NOMO-1 (cell line): Measurements from ENCODE around the gene PLOD1.
"Not testable (repeated sequence)": the region's sequence is repeated elsewhere in the genome, so short reads cannot be mapped to it uniquely, and the experiment has no call there.

ENCODE experiments used
- DNase-seq, 2 experiments: peaks; one replicate each; lab custom pipeline; 2025; ENCODE audit not compliant: unreplicated experiment in 2 of 2; lab: John Stamatoyannopoulos, UW

PLOD1 gene

GRCh38 chr1:11912000-11912399 is 22.5 kb upstream of the PLOD1 start:
- no peak for DNase-seq

DNA sequence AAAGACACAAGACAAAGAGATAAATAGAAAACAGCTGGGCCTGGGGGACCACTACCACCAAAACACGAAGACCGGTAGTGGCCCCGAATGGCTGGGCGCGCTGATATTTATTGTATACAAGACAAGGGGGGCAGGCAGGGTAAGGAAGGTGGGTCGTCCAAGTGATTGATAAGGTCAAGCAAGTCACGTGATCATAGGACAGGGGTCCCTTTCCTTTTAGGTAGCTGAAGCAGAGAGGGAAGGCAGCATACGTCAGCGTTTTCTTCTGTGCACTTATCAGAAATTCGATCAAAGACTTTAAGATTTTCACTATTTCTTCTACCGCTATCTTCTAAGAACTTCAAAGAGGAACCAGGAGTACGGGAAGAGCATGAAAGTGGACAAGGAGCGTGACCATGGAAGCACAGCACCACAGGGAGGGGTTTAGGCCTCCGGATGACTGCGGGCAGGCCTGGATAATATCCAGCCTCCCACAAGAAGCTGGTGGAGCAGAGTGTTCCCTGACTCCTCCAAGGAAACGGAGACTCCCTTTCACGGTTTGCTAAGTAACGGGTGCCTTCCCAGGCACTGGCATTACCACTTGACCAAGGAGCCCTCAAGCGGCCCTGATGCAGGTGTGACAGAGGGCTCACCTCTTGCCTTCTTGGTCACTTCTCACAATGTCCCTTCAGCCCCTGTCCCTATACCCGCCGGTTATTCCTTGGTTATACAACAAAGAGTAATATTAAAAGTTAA is 21.9 kb upstream of the PLOD1 start:
- not testable (repeated sequence) for DNase-seq

- no peak for DNase-seq
Measured at GRCh38 chr1:11913291-11913690, 21.2 kb upstream of the PLOD1 start.

- no peak for DNase-seq
Measured at GRCh38 chr1:11914024-11914423, 20.5 kb upstream of the PLOD1 start.

DNA sequence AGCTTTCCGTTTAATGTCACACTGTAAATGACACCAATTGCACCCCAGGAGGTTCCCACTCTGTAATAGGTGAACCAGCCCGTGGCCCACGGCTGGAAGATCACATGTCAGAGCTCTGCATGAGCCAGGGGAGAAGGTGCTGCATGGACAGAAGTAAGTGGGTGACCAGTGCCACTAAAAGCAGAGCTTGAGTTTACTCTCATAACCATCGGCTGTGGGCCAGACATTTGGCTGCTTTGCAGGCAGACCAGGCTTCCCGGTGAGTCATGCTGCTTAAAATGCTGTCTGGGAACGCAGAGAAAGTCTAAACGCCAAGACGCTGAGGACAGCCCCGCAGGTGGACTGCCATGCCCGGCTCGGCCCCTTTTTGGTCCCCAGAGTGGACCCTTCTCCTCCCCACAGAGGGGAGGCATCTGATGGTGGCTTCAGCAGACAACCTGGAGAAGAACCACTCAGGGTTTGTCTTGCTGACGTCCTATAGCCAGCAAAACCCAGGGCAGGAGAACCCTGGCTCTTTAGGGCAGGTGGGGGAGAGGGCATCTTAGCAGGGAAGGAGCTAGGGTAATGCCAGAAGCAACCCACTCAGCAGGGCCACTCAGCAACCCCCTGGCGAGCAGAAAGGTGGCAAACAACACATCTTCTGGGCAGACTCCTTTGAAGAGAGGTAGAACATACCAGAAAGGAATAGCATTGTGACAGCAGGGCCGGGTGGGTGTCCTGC is 15.6 kb upstream of the PLOD1 start:
- DNase-seq: no peak

GRCh38 chr1:11919621-11920020 is 14.9 kb upstream of the PLOD1 start:
- DNase-seq: no peak

DNA sequence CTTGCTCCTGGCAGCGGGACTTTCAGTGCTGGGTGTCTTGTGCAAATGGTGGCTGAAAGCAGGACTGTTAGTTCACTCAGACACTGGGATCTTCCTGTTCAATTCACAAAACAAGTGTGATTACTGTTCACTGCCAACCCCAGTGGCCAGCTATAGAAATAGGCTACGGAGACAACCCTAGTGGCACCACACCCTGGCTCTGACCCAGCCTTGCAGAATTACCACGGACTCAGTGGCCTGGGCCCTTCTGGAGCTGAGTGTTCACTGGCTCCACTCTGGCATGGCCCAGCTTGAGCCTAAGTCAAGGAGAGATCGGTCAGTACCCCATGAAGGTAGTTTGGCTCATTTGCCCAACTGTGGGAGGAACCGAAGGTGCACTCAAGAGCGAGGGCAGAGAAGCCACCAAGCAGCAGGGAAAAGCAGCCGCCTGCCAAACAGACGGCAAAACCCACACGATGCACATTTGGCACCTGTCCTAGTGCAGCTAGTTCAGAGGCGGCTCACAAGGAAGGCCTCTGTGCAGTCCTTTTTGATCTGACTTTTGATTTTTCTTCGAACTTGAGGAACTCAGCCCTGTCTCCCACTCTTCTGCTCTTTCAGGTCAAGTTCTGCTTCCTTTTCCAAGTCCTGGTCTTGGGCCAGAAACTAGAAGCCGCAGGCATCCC is 14.1 kb upstream of the PLOD1 start:
- no peak for DNase-seq

- no peak for DNase-seq
Measured at GRCh38 chr1:11921022-11921421, 13.5 kb upstream of the PLOD1 start.

DNA sequence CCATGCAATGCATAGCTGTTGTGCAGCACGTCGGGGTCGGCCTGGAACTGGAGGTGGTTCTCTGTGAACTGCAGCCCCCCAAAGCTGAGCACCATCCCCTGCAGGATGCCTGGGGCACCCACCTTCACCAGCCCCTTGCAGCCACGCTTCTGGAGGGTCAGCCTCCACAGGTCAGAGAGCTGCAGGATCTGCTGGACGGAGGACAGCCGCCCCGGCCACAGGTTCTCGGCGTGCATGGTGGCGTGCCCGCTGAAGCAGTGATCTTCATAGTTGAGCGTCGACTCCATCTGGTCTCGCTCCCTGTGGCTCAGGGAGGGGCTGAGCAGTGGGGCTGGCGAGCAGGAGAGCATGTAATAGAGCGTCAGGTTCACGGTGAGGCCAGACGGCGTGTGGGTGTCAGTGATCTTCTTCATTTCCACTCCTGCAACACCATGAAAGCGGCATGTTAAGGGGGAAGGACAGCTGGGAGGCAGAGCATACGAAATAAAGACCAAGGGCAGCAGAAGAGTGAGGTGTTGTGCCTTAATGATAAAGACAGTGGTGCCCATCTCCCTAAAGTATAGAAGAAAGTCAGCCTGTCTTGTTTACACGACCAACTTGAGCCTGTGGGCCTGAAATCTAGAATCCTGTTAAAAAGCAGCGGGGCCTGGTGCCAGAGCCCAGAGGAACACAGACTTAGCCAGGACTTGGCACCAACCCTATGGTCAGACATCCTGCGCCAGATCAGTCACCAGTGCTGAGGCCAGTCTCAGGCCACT is 11.3 kb upstream of the PLOD1 start:
- DNase-seq: no peak

DNA sequence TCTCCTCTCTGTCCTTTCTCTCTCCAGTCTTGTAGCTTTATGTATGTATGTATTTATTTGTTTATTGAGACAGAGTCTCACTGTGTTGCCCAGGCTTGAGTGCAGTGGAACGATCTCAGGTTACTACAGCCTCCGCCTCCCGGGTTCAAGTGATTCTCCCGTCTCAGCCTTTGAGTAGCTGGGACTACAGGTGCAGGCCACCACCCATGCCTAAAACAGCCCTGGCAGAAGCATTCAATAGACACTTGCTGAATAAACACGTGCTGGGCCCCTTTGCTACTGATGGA is 10.7 kb upstream of the PLOD1 start:
- no peak for DNase-seq

- DNase-seq: no peak
Measured at GRCh38 chr1:11924334-11925195, 10.0 kb upstream of the PLOD1 start.

GRCh38 chr1:11925196-11925937 is 9.2 kb upstream of the PLOD1 start:
- DNase-seq: not testable (repeated sequence)

GRCh38 chr1:11925938-11926292 is 8.6 kb upstream of the PLOD1 start:
- DNase-seq: no peak

- no peak for DNase-seq
Measured at GRCh38 chr1:11927866-11928592, 6.5 kb upstream of the PLOD1 start.

DNA sequence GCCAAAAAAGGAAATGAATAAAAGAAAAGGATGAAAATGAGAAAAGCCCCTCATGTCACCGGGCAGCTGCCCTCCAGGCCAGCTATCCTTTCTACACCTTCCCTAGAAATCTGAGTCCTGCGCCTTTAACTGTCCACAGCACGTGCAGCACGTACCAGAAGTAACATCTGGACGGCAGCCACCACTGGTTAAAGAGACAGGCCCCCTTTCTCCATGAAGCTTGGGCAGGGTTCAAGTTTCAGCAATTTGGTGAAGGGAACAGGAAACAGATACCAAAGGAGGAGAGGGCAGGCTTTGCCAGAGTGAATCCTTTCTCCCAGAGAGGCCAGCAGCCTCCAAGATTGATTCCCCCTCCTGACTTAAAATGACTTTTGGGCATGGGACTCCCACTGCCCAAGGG is 4.7 kb upstream of the PLOD1 start:
- no peak for DNase-seq

DNA sequence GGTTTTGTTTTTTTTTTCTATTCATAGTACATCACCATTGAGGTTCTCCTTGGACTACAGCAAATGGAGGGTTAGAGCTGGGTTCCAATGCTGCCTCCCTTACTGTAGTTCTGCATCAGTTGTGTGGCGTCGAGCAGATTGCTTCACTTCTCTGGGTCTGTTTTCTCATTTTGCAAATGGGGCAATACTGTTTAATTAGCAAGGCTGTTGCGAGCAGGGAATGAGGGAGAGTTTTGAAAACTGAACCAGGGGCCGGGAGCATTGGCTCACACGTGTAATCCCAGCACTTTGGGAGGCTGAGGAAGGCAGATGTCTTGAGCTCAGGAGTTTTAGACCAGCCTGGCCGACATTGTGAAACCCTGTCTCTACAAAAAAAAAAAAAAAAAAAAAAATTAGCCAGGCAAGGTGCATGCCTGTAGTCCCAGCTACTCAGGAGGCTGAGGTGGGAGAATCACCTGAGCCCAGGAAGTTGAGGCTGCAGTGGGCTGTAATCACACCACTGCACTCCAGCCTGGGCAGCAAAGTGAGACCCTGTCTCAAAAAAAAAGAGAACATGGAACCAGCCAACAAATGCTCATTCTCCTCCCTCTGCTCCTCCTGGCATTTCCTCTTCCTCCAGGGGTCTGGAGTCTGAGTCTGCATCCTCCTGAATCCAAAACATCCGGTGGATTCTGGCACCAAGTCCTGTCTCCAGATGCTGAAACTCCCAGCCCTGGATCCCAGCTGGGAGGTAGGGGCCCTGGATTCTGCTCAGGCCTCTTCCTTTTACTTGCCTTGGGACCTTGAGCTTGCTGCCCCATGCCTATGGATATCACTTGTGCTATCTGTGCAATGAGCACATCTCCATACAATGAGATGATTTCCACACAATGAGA is 3.7 kb upstream of the PLOD1 start:
- no peak for DNase-seq

- DNase-seq: no peak
Measured at GRCh38 chr1:11931845-11932244, 2.7 kb upstream of the PLOD1 start.

GRCh38 chr1:11935057-11935412 is 518 bp downstream of the PLOD1 start:
- DNase-seq: no peak
